Kidney (tissue), 14 donors: ENCODE data around the gene PPP1R3A. TPM values are rescaled to one million over a fixed set of nuclear protein-coding genes. Genes with fewer than 3 reads are reported as not detected.

Source experiments
- DNase-seq, 5 donors: peaks; one replicate each; pipeline ENCODE4 v3.0.0-alpha.2; 2013 to 2020
- FAIRE-seq: peaks from 2 replicates; lab custom pipeline; 2012; peaks lifted over from hg19 to GRCh38; lab: Jason Lieb, UNC
- H3K27ac ChIP-seq, 2 donors: one replicate each; pipeline ENCODE4 v1.7.0; 2013; ENCODE audit warnings: low read depth in 2 of 2, low read length in 2 of 2, inconsistent platforms in 1 of 2
- H3K27me3 ChIP-seq: one replicate; pipeline ENCODE4 v1.7.1; 2013; ENCODE audit warnings: low read length, inconsistent platforms; ENCODE audit not compliant: control insufficient read depth, insufficient read depth
- H3K36me3 ChIP-seq, 3 donors: one replicate each; pipeline versions ENCODE4 v1.7.0 to v1.7.1; 2013; ENCODE audit warnings: low read length in 3 of 3, control low read depth in 1 of 3, inconsistent platforms in 1 of 3; ENCODE audit not compliant: insufficient read depth in 3 of 3, control insufficient read depth in 2 of 3
- H3K4me1 ChIP-seq, 3 donors: one replicate each; pipeline versions ENCODE4 v1.7.0 to v1.7.1; 2013; ENCODE audit warnings: low read length in 3 of 3, inconsistent platforms in 1 of 3, low read depth in 1 of 3; ENCODE audit not compliant: control insufficient read depth in 2 of 3, insufficient read depth in 2 of 3
- H3K4me3 ChIP-seq, 3 donors: one replicate each; pipeline versions ENCODE4 v1.7.0 to v1.8.1; 2013; ENCODE audit warnings: low read length in 3 of 3, control low read depth in 1 of 3, inconsistent platforms in 1 of 3
- H3K9ac ChIP-seq, 3 donors: one replicate each; pipeline versions ENCODE4 v1.7.0 to v1.7.1; 2013; ENCODE audit warnings: low read length in 3 of 3, control low read depth in 1 of 3, inconsistent platforms in 1 of 3
- H3K9me3 ChIP-seq, 3 donors: one replicate each; pipeline versions ENCODE4 v1.7.0 to v1.7.1; 2013; ENCODE audit warnings: low read length in 3 of 3, control low read depth in 1 of 3, inconsistent platforms in 1 of 3; ENCODE audit not compliant: control insufficient read depth in 2 of 3, insufficient read depth in 1 of 3
- CTCF ChIP-seq: IDR thresholded peaks from 3 replicates; pipeline ENCODE4 v1.5.1; 2012; ENCODE audit warnings: mild to moderate bottlenecking, moderate library complexity, borderline replicate concordance; ENCODE audit not compliant: insufficient read depth; ENCODE audit errors: extremely low read depth
- intact Hi-C: fragments of 100-400 bp; cut with DNase I; formaldehyde crosslinking; loops from one replicate; pipeline ENCODE4 v1.11.1; 2022
- polyA plus RNA-seq: library from polyadenylated mRNA; stranded (reverse); fragments of 350-450 nt; fragmentation: Illumina TruSeq; extraction: RNeasy Lipid Tissue Mini Kit (QIAGEN cat#74804); gene quantifications from one replicate; pipeline ENCODE4 v1.2.3, GENCODE V29; 2014; ENCODE audit warnings: low read depth, low replicate concordance; ENCODE audit not compliant: insufficient read depth
- total RNA-seq: library from RNA; stranded (reverse); fragmentation: NEBNext Ultra II Directional; extraction: Animal tissue kit (Norgen Biotek cat#: 25700); gene quantifications from one replicate; pipeline ENCODE4 v1.2.1, GENCODE V29; 2021
- donor health status: control.
- donor health status: control.
- donor health status: control.
- donor health status: control.
- donor health status: control.
- donor health status: DM: yes; HTN: yes; CAD: no.
- donor health status: Normal renal cell carcinoma (clear cell type).

PPP1R3A gene
- total and polyA plus RNA-seq, 2 donors from 2014 or later = not detected

GRCh38 chr7:113880559-113880958, 38.2 kb downstream of the PPP1R3A start:
- no peak for DNase-seq
- FAIRE-seq = no peak
- Histone ChIP-seq H3K4me3 (no peak overlapping the region), H3K4me1 (no peaks in the 10 kb centered on the region), H3K9ac (no peak overlapping the region), H3K27ac (no peak overlapping the region), H3K36me3 (no peaks in the 10 kb centered on the region), H3K9me3 (no peaks in the 10 kb centered on the region), H3K27me3 (no peaks in the 10 kb centered on the region)
- no peak for TF ChIP-seq CTCF
- intact Hi-C loops = no loop called here

GRCh38 chr7:113878394-113878992, 40.3 kb downstream of the PPP1R3A start:
- no peaks in the 10 kb centered on the region for H3K36me3 ChIP-seq
- intact Hi-C loops = no loop called here
- no peak overlapping the region for H3K9ac ChIP-seq
- TF ChIP-seq CTCF = no peak
- no peaks in the 10 kb centered on the region for H3K27me3 ChIP-seq
- DNase-seq (no peak), FAIRE-seq (no peak)
- no peak overlapping the region for H3K4me3 ChIP-seq
- H3K4me1 ChIP-seq = no peaks in the 10 kb centered on the region
- H3K27ac ChIP-seq = no peak overlapping the region
- no peaks in the 10 kb centered on the region for H3K9me3 ChIP-seq

GRCh38 chr7:113875224-113875623, 43.6 kb downstream of the PPP1R3A start:
- Histone ChIP-seq H3K9me3 (no peaks in the 10 kb centered on the region), H3K4me1 (no peaks in the 10 kb centered on the region), H3K27me3 (no peaks in the 10 kb centered on the region), H3K9ac (no peak overlapping the region), H3K4me3 (no peak overlapping the region), H3K36me3 (no peaks in the 10 kb centered on the region), H3K27ac (no peak overlapping the region)
- intact Hi-C loops = no loop called here
- DNase-seq = no peak
- no peak for FAIRE-seq
- no peak for TF ChIP-seq CTCF
